A549 treated with dexamethasone at 1 μM for 4 hours (cell line): ENCODE data around the gene PNLIPRP2. TPM values are rescaled to one million over a fixed set of nuclear protein-coding genes. Genes with fewer than 3 reads are reported as not detected.

Experiments
- total RNA-seq: library from RNA; stranded (reverse); fragments of 200-300 nt; extraction: Qiagen RNA extraction; gene quantifications from 5 replicates; pipeline ENCODE4 v1.2.3, GENCODE V29; 2022

PNLIPRP2 gene
- total RNA-seq: 0.09 to 0.11 TPM in 2 of 5 replicates, not detected in the others

GRCh38 chr10:116620423-116621400 lies at the start of gene PNLIPRP2:
PNLIPRP2 (plus strand) TSS chr10:116620953.

GRCh38 chr10:116590590-116591444 lies 29.9 kb upstream of the PNLIPRP2 start, which contains the start of gene PNLIPRP1:
PNLIPRP1 (plus strand) TSS chr10:116590959; CDS start chr10:116591130, 171 bp downstream.

Other genes with a start within 250 kb of the PNLIPRP2 start
- gene PNLIPRP3, start 193.1 kb upstream of the PNLIPRP2 start, total RNA-seq: 0.04 TPM in 2 of 5 replicates, not detected in the others
- 0.16 to 0.27 TPM (median 0.21 TPM) in 5 replicates for gene PNLIP, start 75.0 kb upstream of the PNLIPRP2 start, total RNA-seq
- gene PNLIPRP1, start 30.0 kb upstream of the PNLIPRP2 start, total RNA-seq: not detected in 5 replicates
- gene HSPA12A, start 121.6 kb downstream of the PNLIPRP2 start, total RNA-seq: 7.0 to 10.6 TPM (median 10.3 TPM) in 5 replicates
- 0.10 to 0.49 TPM (median 0.38 TPM) in 5 replicates for gene ENO4, start 228.5 kb downstream of the PNLIPRP2 start, total RNA-seq